ENCODE measurements around the gene LRRC8C. TPM values are rescaled to one million over a fixed set of nuclear protein-coding genes. Genes with fewer than 3 reads are reported as not detected.
"Not testable (repeated sequence)": the region's sequence is repeated elsewhere in the genome, so short reads cannot be mapped to it uniquely, and the experiment has no call there.

LRRC8C gene
- total RNA-seq, 3 donors from 2014 or later = 1.5 to 5.0 (median 3.0) TPM

GRCh38 chr1:89622895-89623294 is 10.0 kb upstream of the LRRC8C start:
- Histone ChIP-seq H3K36me3 (ENCODE audit: low read depth) (no peaks in the 10 kb centered on the region), H3K9me3 (no peaks in the 10 kb centered on the region), H3K4me3 (no peak overlapping the region), H3K4me1 (ENCODE audit: low read depth) (no peaks in the 10 kb centered on the region)
- DNase-seq (no peak), ATAC-seq (no peak)
- intact Hi-C loops (cut with DNase I, micrococcal nuclease) = no loop called here
- TF ChIP-seq CTCF (IDR thresholded peaks at IDR 0.05) = no peak

DNA sequence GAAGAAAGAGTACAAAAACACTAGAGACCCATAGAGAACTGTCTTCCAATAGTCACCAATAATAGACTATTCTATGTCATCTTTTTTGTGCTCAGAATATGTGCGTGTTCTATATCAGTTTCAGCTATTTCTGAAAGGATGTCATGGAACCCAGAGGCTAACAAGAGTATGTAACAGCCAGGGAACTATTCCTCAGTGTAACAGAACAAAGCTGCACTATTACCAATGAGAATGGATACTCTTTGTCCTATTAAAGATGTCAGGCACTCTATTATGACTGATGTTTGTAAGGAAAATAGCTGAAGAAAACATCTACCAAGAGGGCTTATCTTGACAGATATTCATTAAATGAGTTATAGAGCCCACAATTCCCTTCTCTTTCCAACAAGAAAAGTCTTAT is 8.6 kb upstream of the LRRC8C start:
- no peaks in the 10 kb centered on the region for H3K4me1 ChIP-seq (ENCODE audit: low read depth)
- intact Hi-C loops (cut with DNase I, micrococcal nuclease) = no loop called here
- H3K9me3 ChIP-seq = no peaks in the 10 kb centered on the region
- no peak for DNase-seq
- no peak for TF ChIP-seq CTCF (IDR thresholded peaks at IDR 0.05)
- no peak overlapping the region for H3K4me3 ChIP-seq
- ATAC-seq = no peak
- no peaks in the 10 kb centered on the region for H3K36me3 ChIP-seq (ENCODE audit: low read depth)

GRCh38 chr1:89624715-89625323 is 8.1 kb upstream of the LRRC8C start:
- no peak for ATAC-seq
- Histone ChIP-seq H3K4me1 (ENCODE audit: low read depth) (no peaks in the 10 kb centered on the region), H3K36me3 (ENCODE audit: low read depth) (no peaks in the 10 kb centered on the region), H3K9me3 (no peaks in the 10 kb centered on the region), H3K4me3 (no peak overlapping the region)
- DNase-seq = no peak
- TF ChIP-seq CTCF (IDR thresholded peaks at IDR 0.05) = no peak
- intact Hi-C loops (cut with DNase I, micrococcal nuclease) = no loop called here

- intact Hi-C loops (cut with DNase I, micrococcal nuclease) = no loop called here
- Histone ChIP-seq H3K4me3 (no peak overlapping the region), H3K36me3 (ENCODE audit: low read depth) (no peaks in the 10 kb centered on the region), H3K9me3 (no peaks in the 10 kb centered on the region), H3K4me1 (ENCODE audit: low read depth) (no peaks in the 10 kb centered on the region)
- no peak for DNase-seq
- no peak for ATAC-seq
- TF ChIP-seq CTCF (IDR thresholded peaks at IDR 0.05) = no peak
Measured at GRCh38 chr1:89627596-89627962, 5.3 kb upstream of the LRRC8C start.

DNA sequence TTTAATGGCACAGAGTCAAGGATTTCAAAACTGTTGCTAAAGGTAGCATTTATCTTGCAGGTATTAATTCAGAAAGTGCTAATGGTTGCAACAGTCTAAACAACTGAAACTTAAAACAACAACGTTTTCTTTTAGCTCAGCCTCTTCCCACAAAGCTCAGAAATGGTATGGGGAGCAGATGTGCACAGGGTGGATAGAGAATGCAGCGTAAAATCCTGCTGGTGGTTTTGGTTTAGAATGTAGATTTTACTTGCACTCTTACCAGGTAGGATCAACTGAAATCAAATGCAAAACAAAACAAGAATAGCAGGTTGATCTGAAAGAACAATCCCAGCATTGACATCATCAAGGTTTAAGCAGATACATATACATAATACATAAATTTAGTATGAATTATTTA is 3.8 kb upstream of the LRRC8C start:
- no peak overlapping the region for H3K4me3 ChIP-seq
- no peaks in the 10 kb centered on the region for H3K9me3 ChIP-seq
- no peak for TF ChIP-seq CTCF (IDR thresholded peaks at IDR 0.05)
- ATAC-seq = no peak
- H3K36me3 ChIP-seq (ENCODE audit: low read depth) = no peaks in the 10 kb centered on the region
- peaks cover 6% of the 10 kb centered on the region for H3K4me1 ChIP-seq (ENCODE audit: low read depth)
- DNase-seq = no peak
- intact Hi-C loops (cut with DNase I, micrococcal nuclease) = no loop called here

DNA sequence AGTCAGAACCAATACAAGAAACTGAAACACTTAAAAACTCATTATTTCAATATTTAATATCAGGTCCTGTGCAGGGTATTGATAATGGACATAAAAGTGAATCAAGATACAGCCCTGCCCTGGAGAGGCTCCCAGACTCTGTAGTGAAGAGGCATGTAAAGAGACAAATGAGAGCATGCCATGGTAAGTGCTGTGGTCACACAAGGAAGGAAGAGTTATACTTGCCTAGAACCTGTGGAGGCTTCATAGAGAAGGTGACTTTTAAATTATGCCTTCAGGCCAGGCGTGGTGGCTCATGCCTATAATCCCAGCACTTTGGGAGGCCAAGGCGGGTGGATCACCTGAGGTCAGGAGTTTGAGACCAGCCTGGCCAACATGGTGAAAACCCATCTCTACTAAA is 3.3 kb upstream of the LRRC8C start:
- H3K4me3 ChIP-seq; H3K36me3 ChIP-seq (ENCODE audit: low read depth); intact Hi-C loops (cut with DNase I, micrococcal nuclease); H3K4me1 ChIP-seq (ENCODE audit: low read depth); DNase-seq; H3K9me3 ChIP-seq; ATAC-seq: not testable (repeated sequence)
